HCT116 (cell line): Measurements from ENCODE around the gene CCNB3.

Source experiments
- CTCF ChIP-seq, 3 experiments: fragments of 200-600 bp in 1 of 3; sonication (generic) in 1 of 3; IDR thresholded peaks in 2 of 3; conservative IDR thresholded peaks in 1 of 3; 2 replicates each; pipeline ENCODE4 v1.5.1; 2012 to 2017; ENCODE audit warnings: low read depth in 2 of 3, low read length in 2 of 3, antibody characterized with exemption in 1 of 3, borderline replicate concordance in 1 of 3, control low read depth in 1 of 3, mild to moderate bottlenecking in 1 of 3, mixed read lengths in 1 of 3, mixed run types in 1 of 3, moderate library complexity in 1 of 3; ENCODE audit not compliant: insufficient read depth in 1 of 3
- EZH2 ChIP-seq: fragments of 200-600 bp; sonication (generic); IDR thresholded peaks from 2 replicates; pipeline ENCODE4 v1.6.1; 2017; ENCODE audit warnings: antibody characterized with exemption, mixed run types
- EZH2phosphoT487 ChIP-seq: fragments of 200-600 bp; IDR thresholded peaks from 2 replicates; pipeline ENCODE4 v1.6.1; 2018; ENCODE audit warnings: antibody characterized with exemption, borderline replicate concordance
- MAX ChIP-seq: IDR thresholded peaks from 2 replicates; pipeline ENCODE4 v1.6.1; 2012
- POLR2A ChIP-seq: IDR thresholded peaks from 2 replicates; pipeline ENCODE4 v1.7.0; 2011; ENCODE audit warnings: borderline replicate concordance; ENCODE audit not compliant: insufficient read depth, insufficient read length; ENCODE audit errors: extremely low read depth
- YY1 ChIP-seq: IDR thresholded peaks from 2 replicates; pipeline ENCODE4 v1.6.1; 2011; ENCODE audit warnings: low read length, low read depth, moderate library complexity, mild to moderate bottlenecking; ENCODE audit not compliant: insufficient replicate concordance; ENCODE audit errors: extremely low read depth
- ZFX ChIP-seq: fragments of 450-650 bp; IDR thresholded peaks from 2 replicates; pipeline ENCODE4 v1.6.1; 2017

GRCh38 chrX:50333308-50333707 is 128.7 kb downstream of the CCNB3 start:
- no peak for TF ChIP-seq CTCF (IDR thresholded peaks at IDR 0.05 in 2 of 3, conservative IDR thresholded peaks at IDR 0.05 in 1 of 3; ENCODE audit: borderline replicate concordance in 1 of 3, insufficient read depth in 1 of 3, low read depth in 2 of 3, low read length in 2 of 3)
- no peak for TF ChIP-seq YY1
- no peak for TF ChIP-seq EZH2
- no peak for TF ChIP-seq POLR2A
- no peak for TF ChIP-seq MAX
- TF ChIP-seq ZFX: no peak
- TF ChIP-seq EZH2phosphoT487: no peak
